ENCODE results near the gene DEFB119. TPM values are rescaled to one million over a fixed set of nuclear protein-coding genes. Genes with fewer than 3 reads are reported as not detected.

The DEFB119 gene
- total and polyA plus RNA-seq, 12 donors, result not detected

GRCh38 chr20:31418307-31418706 lies 27.9 kb upstream of the DEFB119 start:
- Histone ChIP-seq H3K27me3 (no peaks in the 10 kb centered on the region), H3K4me3 (no peak overlapping the region), H3K36me3 (replicated peaks in 1 of 2) (no peaks in the 10 kb centered on the region), H3K27ac (no peak overlapping the region), H3K4me1 (replicated peaks in 1 of 2) (no peaks in the 10 kb centered on the region), H3K9me3 (replicated peaks in 1 of 3) (no peaks in the 10 kb centered on the region)
- TF ChIP-seq CTCF (IDR thresholded peaks at IDR 0.05) (no peak), POLR2A (IDR thresholded peaks at IDR 0.05) (no peak)
- intact Hi-C loops (cut with DNase I), result no loop called here
- 70 to 80% (median 75%) methylated on average over 7 of the region's 7 CpGs for WGBS, 4 donors
- DNase-seq, result no peak

GRCh38 chr20:31415653-31416052 lies 25.3 kb upstream of the DEFB119 start:
- TF ChIP-seq CTCF (IDR thresholded peaks at IDR 0.05) (no peak), POLR2A (IDR thresholded peaks at IDR 0.05) (no peak)
- Histone ChIP-seq H3K9me3 (replicated peaks in 1 of 3) (no peaks in the 10 kb centered on the region), H3K36me3 (replicated peaks in 1 of 2) (no peaks in the 10 kb centered on the region), H3K27ac (no peak overlapping the region), H3K4me1 (replicated peaks in 1 of 2) (no peaks in the 10 kb centered on the region), H3K4me3 (no peak overlapping the region), H3K27me3 (no peaks in the 10 kb centered on the region)
- whole genome bisulfite sequencing, 4 donors, result 79 to 90% (median 84%) methylated on average over 2 of the region's 2 CpGs
- no peak for DNase-seq
- intact Hi-C loops (cut with DNase I), result no loop called here

GRCh38 chr20:31414381-31414780 lies 24.0 kb upstream of the DEFB119 start:
- no peaks in the 10 kb centered on the region for H3K36me3 ChIP-seq (replicated peaks in 1 of 2)
- no peak for DNase-seq
- H3K4me1 ChIP-seq (replicated peaks in 1 of 2), result no peaks in the 10 kb centered on the region
- no peaks in the 10 kb centered on the region for H3K9me3 ChIP-seq (replicated peaks in 1 of 3)
- intact Hi-C loops (cut with DNase I), result no loop called here
- H3K27me3 ChIP-seq, result peaks cover 4% of the 10 kb centered on the region
- no peak overlapping the region for H3K4me3 ChIP-seq
- WGBS, 4 donors, result 56 to 70% (median 64%) methylated on average over 6 of the region's 6 CpGs
- TF ChIP-seq POLR2A (IDR thresholded peaks at IDR 0.05), result no peak
- TF ChIP-seq CTCF (IDR thresholded peaks at IDR 0.05), result no peak
- no peak overlapping the region for H3K27ac ChIP-seq

GRCh38 chr20:31410011-31410410 lies 19.6 kb upstream of the DEFB119 start:
- H3K27me3 ChIP-seq, result peaks cover 8% of the 10 kb centered on the region
- DNase-seq, result no peak
- H3K27ac ChIP-seq, result no peak overlapping the region
- no peak for TF ChIP-seq POLR2A (IDR thresholded peaks at IDR 0.05)
- no peak for TF ChIP-seq CTCF (IDR thresholded peaks at IDR 0.05)
- WGBS, 4 donors, result 44 to 63% (median 51%) methylated on average over 1 of the region's 1 CpG
- no peaks in the 10 kb centered on the region for H3K36me3 ChIP-seq (replicated peaks in 1 of 2)
- H3K9me3 ChIP-seq (replicated peaks in 1 of 3), result no peaks in the 10 kb centered on the region
- H3K4me3 ChIP-seq, result no peak overlapping the region
- intact Hi-C loops (cut with DNase I), result no loop called here
- H3K4me1 ChIP-seq (replicated peaks in 1 of 2), result no peaks in the 10 kb centered on the region

Measured in adrenal gland (tissue), 12 donors.